ENCODE results near the gene MAGEB4.
"Not testable (repeated sequence)": the region's sequence is repeated elsewhere in the genome, so short reads cannot be mapped to it uniquely, and the experiment has no call there.

Gene MAGEB4

GRCh38 chrX:30241724-30242415 lies at the start of gene MAGEB4:
Gene MAGEB4, plus strand, starts transcription at chrX:30242000. Its CDS starts 136 bp downstream, at chrX:30242136.
- no peak for DNase-seq (ENCODE audit: low spot score)

DNA sequence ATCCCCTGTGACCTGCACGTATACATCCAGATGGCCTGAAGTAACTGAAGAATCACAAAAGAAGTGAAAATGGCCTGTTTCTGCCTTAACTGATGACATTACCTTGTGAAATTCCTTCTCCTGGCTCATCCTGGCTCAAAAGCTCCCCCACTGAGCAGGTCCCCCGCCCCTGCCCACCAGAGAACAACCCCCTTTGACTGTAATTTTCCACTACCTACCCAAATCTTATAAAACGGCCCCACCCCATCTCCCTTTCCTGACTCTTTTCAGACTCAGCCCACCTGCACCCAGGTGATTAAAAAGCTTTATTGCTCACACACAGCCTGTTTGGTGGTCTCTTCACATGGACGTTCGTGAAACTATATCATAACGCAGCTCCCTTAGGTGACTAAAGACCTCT lies 47.9 kb upstream of the MAGEB4 start:
- not testable (repeated sequence) for DNase-seq (ENCODE audit: low spot score)

- peak; percentile 10 for DNase-seq (ENCODE audit: low spot score)
These were observed 45.5 kb upstream of the MAGEB4 start for GRCh38 chrX:30196322-30196721.

DNA sequence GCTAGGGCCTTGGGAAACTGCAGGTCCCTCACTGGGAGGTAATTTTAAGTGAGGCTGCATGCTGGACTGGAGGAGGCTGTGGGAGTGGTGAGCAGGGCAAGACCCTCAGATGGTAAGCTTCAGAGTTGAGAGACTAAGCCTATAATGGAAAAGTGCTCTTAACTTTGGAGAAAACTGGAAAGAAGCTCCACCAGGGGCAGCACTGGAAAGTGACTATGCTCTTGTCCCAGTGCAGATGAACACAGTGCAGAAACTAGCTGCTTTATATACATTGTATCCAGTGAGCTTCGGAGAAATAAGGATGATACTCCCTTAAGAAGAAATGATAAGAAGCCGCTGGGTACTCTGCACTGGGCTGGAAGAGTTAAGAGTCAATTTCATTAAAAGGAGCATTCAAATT lies 29.6 kb upstream of the MAGEB4 start:
- DNase-seq (ENCODE audit: low spot score): no peak

DNA sequence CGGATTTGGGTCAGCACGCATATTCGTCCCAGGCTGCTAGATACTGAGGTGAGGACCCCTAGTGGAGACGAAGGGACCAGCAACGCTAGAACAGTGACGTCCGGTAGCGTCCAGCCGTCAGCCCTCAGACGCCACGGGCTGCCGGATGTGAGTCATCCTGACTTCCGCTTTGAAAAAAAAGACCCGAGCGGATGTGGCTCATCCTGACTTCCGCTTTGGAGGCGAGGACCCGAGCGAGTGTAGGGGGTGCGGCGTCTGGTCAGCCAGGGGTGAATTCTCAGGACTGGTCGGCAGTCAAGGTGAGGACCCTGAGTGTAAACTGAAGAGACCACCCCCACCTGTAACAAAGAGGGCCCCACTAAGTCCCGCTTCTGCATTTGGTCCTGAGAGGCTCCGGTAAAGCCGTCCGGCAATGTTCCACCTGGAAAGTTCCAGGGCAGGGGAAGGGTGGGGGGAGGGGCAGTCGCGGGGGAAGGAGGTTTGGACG lies 26.4 kb upstream of the MAGEB4 start, which contains the start of gene MAGEB2:
TSS of gene MAGEB2 (plus strand) at position 207 of the 487 bp plus-strand sequence. CDS start 3,018 bp downstream, outside the sequence.
- no peak for DNase-seq (ENCODE audit: low spot score)

GRCh38 chrX:30217465-30217864 lies 24.3 kb upstream of the MAGEB4 start:
- no peak for DNase-seq (ENCODE audit: low spot score)

GRCh38 chrX:30219372-30219771 lies 22.4 kb upstream of the MAGEB4 start:
- no peak for DNase-seq (ENCODE audit: low spot score)

GRCh38 chrX:30220661-30221060 lies 21.1 kb upstream of the MAGEB4 start:
- DNase-seq (ENCODE audit: low spot score): no peak

DNA sequence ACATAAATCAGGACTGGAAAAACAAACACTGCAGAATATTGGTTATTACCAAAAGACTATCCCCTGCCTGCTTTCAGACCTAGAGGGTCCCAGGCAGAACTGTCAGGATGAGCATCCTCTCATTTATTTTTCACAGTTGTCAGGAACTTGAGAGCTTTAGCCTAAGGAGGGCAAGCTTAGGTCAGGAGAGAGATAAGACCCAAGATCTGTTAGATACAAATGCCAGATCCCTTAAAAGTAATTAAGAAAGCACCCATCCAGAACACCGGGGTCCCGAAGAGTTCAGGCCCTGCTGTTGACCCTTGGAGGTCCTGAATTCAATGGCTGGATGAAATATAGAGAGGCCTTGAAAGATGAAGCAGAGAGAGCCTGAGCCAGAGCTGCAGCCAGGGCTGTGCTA lies 17.3 kb upstream of the MAGEB4 start:
- no peak for DNase-seq (ENCODE audit: low spot score)

DNA sequence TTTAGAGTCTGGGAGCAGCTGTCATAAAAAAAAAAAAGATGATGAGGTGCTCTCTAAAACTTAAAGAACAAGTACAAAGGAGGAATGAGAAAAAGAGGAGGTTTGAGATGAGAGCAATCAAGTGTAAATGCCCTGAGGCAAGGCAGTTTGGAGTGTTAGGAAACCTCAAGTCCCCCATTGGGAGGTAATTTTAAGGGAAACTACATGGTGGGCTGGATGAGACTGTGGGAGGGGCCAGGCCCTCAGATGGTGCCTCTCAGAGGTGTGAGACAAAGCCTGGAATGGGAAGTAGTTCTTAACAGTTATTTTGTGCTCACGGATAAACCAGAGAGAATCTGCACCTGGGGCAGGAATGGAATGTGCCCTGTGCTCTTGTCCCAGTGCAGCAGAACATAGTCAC lies 13.3 kb upstream of the MAGEB4 start:
- no peak for DNase-seq (ENCODE audit: low spot score)

GRCh38 chrX:30230395-30230794 lies 11.4 kb upstream of the MAGEB4 start, which contains the start of gene MAGEB3:
Gene MAGEB3, plus strand, starts transcription at chrX:30230657. Its CDS starts 5,268 bp downstream, at chrX:30235925.
- no peak for DNase-seq (ENCODE audit: low spot score)

DNA sequence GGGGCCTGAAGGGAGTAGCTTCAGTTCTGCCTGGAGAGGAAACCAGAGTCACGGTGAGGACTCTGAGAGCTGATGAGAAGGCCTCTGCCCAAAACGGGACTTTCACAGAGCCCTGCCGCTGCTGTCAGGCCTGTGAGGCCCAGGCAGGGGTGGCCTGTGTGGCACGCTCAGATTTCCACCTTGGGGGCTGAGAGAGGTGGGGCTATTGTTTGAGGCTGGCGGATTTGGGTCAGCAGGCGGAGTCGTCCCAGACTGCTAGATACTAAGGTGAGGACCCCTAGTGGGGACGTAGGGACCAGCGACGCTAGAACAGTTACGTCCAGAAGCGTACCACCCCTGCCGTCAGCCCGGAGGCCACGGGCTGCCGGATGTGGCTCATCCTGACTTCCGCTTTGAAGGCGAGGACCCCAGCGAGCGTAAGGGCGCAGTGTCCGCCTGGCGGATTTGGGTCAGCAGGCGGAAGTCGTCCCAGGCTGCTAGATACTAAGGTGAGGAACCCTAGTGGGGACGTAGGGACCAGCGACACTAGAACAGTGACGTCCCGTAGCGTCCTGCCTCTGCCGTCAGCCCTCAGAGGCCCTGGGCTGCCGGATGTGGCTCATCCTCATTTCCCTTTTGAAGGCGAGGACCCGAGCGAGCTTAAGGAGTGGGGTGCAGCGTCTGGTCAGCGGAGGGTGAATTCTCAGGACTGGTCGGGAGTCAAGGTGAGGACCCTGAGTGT lies 5.1 kb downstream of the MAGEB4 start, which contains the start of gene MAGEB1:
TSS of gene MAGEB1 (plus strand) at position 378 of the 721 bp plus-strand sequence. CDS start 3,348 bp downstream, outside the sequence.
- DNase-seq (ENCODE audit: low spot score): no peak

DNA sequence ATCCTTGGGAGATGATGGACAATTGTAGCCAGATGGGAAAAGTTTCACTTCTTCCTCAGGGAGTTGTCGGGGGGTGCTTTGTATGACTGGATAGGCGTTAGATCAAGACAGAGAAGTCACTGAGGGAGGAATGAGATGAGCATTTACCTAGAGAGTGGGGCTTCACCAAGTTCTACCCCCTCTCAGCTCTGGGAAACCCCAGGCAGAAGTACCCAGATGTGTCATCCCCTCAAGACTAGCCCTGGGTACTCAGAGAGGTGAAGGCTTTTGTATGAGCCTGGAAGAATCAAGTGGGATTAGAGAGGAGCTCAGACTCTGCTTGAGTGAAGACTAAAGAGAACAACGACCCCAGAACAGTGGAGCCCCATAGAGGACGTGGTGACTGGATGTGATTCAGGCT lies 7.1 kb downstream of the MAGEB4 start:
- no peak for DNase-seq (ENCODE audit: low spot score)

DNA sequence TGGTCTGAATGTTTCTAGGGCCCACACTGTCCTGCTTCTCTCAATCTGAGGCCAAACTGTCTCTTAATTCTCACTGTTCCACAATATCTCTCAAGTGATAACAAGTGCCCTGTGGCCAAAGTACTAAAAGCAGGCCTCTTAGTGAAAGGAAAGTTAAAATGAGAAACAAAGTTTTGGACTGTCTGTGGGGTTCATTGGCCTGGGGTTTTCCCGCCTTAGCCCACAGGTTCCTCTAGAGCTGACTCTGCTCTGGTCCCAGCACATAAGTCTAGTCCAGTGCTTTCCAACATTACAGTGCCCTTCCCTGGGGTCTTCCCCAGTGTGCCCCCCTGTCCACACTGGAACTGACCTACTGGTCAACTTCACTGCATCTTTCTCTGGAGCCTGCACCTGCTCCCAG lies 11.5 kb downstream of the MAGEB4 start:
- DNase-seq (ENCODE audit: low spot score): no peak

GRCh38 chrX:30259927-30260326 lies 18.1 kb downstream of the MAGEB4 start:
- DNase-seq (ENCODE audit: low spot score): no peak

DNA sequence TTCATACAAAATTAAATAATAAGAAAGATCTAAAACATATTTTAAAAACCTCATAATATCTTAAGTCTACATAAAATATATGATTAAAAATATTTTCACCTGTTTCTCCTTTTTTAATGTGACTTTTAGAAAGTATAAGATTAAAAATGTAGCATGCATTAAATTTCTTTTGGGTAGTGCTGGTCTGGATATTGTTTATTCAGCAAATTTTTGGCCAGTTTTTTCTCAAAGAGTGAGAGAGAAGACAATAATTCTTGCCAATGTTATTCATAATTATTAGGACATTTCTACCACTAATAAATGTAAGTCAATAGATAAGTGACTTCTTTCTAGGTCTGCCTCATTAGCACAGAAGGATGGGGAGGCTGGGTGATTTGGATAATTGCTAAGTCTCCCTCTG lies 19.2 kb downstream of the MAGEB4 start:
- DNase-seq (ENCODE audit: low spot score): no peak

DNA sequence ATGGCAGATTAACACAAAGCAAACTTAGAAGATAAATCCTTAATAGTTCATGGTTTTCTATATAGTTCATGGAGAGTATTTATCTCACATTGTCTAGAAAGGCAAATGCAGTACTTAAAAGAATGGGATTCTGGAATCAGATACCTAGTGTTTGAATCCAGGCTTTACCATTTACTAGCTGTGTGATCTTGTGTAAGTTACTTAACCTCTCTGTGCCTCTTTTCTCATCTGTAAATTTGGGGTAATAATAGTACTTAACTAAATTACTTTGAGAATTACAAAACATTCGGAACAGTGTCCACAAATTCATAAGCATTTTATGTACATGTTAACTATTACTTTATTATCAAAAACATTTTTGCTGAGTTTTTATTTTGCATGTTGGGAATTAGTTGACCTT lies 21.0 kb downstream of the MAGEB4 start:
- DNase-seq (ENCODE audit: low spot score): no peak

DNA sequence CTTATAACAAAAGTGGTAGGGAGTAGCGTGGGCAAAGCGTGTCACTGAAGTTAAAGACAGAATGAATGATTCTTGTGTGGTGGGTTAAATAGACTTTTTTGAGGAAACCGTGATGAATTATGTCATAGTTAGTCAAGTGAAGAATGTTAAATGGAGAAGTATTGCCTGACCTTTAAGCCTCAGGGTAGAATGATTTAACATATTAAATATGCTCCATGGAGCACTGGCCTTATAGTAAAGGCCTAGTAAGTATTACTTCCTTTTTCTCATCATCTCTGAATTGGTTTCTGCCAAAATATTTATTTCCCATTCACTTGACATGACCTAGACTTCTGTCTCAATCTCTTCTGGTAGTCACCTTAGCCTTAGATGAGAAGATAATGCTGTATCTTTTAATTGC lies 28.8 kb downstream of the MAGEB4 start:
- no peak for DNase-seq (ENCODE audit: low spot score)

DNA sequence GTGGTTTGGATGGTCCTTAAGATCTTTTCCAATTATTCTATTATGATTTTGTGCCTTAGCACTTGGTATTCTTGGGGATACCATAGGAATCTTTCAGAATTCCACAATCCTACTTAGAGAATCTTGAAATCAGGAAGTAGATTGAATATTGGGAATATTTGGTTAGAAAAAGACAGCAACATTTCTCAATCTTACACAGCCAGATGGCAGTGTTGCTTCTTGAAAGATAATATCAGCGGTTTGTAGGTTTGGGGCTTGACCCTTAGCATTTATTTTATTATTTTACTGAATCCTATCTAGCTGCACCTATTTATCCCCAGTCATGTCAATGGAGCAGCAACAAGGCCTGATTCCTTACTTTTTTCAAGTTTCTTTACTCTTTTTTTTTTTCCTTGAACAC lies 33.7 kb downstream of the MAGEB4 start:
- DNase-seq (ENCODE audit: low spot score): peak; percentile 6

GRCh38 chrX:30278365-30278764 lies 36.6 kb downstream of the MAGEB4 start:
- no peak for DNase-seq (ENCODE audit: low spot score)

DNA sequence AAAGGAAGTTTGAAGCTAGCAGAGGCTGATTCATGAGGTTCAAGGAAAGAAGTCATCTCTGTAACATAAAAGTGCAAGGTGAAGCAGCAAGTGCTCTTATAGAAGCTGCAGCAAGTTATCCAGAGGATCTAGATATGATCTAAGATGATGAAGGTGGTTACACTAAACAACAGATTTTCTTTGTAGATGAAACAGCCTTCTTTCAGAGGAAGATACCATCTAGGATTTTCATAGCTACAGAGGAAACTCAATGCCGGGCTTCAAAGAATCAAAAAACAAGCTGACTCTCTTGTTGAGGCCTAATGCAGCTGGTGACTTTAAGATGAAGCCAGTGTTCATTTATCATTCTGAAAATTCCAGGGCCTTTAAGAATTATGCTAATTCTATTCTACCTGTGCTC lies 38.6 kb downstream of the MAGEB4 start:
- no peak for DNase-seq (ENCODE audit: low spot score)

DNA sequence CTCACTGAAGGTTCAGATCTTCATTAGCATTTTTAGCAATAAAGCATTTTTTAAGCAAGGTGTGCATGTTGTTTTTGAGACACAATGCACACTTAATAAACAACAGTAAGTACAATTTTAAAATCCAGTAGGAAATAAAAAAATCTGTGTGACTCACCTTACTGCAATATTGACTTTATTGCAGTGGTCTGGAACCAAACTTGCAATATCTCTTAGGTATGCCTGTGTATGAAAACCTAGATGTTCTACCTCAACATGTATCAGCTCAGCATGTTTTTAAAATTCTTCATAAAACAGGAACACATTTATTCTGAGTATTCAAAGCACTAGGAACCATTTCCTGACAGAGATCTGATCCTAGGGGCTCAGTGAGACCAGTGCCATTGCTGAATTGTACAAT lies 40.7 kb downstream of the MAGEB4 start:
- no peak for DNase-seq (ENCODE audit: low spot score)

Data from AG08396 (cell line).